C4-2B (cell line): ENCODE data around the gene SAP30BP.

Experiments
- CTCF ChIP-seq: fragments of 450-650 bp; conservative IDR thresholded peaks from 2 replicates; pipeline ENCODE4 v1.5.1; 2017; ENCODE audit warnings: mild to moderate bottlenecking
- ZFX ChIP-seq: fragments of 450-650 bp; IDR thresholded peaks from 2 replicates; pipeline ENCODE4 v1.6.1; 2017

GRCh38 chr17:75649687-75650086 is 17.5 kb upstream of the SAP30BP start:
- TF ChIP-seq CTCF (no peak), ZFX (no peak)
